IMR-90 (cell line): ENCODE data around the gene MDC1. TPM values are rescaled to one million over a fixed set of nuclear protein-coding genes. Genes with fewer than 3 reads are reported as not detected.

ENCODE experiments used
- ATAC-seq: fragments of 200-7000 bp; cut with Tn5 transposase; 2 replicates; pipeline ENCODE4 v1.9.1; 2020; ENCODE audit warnings: low read depth, mild to moderate bottlenecking, moderate library complexity
- BruUV-seq: library from RNA; stranded (reverse); fragments of 400-500 nt; replicated peaks from 2 replicates; lab custom pipeline; 2021; lab: Mats Ljungman, UMichigan
- CTCF ChIA-PET: fragments of 300-600 bp; formaldehyde crosslinking; extraction: SDS; loops from one replicate; lab custom pipeline; 2021; ENCODE audit warnings: antibody characterized with exemption; lab: Yijun Ruan, JAX
- POLR2A ChIA-PET: fragments of 300-600 bp; sonication (Branson Sonifier 250); formaldehyde crosslinking; loops from one replicate; lab custom pipeline; 2022; ENCODE audit warnings: antibody characterized with exemption; ENCODE audit not compliant: unreplicated experiment; lab: Charles Lee
- DNase-seq: peaks from one replicate; pipeline ENCODE4 v3.0.0; 2013
- H2AFZ ChIP-seq: replicated peaks from 2 replicates; pipeline ENCODE3; 2013; ENCODE audit warnings: low read length, mild to moderate bottlenecking; ENCODE audit not compliant: poor library complexity
- H2AK5ac ChIP-seq: 2 replicates; pipeline ENCODE4 v1.6.1; 2013; ENCODE audit warnings: low read depth, low read length, inconsistent platforms
- H2AK9ac ChIP-seq: replicated peaks from 2 replicates; pipeline ENCODE3; 2013; ENCODE audit warnings: mild to moderate bottlenecking, low read depth, low read length, moderate library complexity; ENCODE audit not compliant: poor library complexity
- H2BK120ac ChIP-seq: 2 replicates; pipeline ENCODE4 v1.6.1; 2013; ENCODE audit warnings: low read depth, low read length, inconsistent platforms
- H2BK15ac ChIP-seq: 3 replicates; pipeline ENCODE4 v1.6.1; 2013; ENCODE audit warnings: low read depth, low read length, inconsistent platforms
- H2BK20ac ChIP-seq: 2 replicates; pipeline ENCODE4 v1.6.1; 2013; ENCODE audit warnings: low read depth, mild to moderate bottlenecking, inconsistent platforms, low read length, moderate library complexity
- H2BK5ac ChIP-seq: 2 replicates; pipeline ENCODE4 v1.6.1; 2013; ENCODE audit warnings: mild to moderate bottlenecking, low read depth, low read length, inconsistent platforms; ENCODE audit not compliant: poor library complexity, severe bottlenecking
- H3K14ac ChIP-seq: replicated peaks from 2 replicates; pipeline ENCODE4 v1.6.1; 2013; ENCODE audit warnings: low read depth, low read length, inconsistent platforms
- H3K18ac ChIP-seq: 2 replicates; pipeline ENCODE4 v1.6.1; 2013; ENCODE audit warnings: low read depth, low read length, control low read depth
- H3K23ac ChIP-seq: 2 replicates; pipeline ENCODE4 v1.6.1; 2013; ENCODE audit warnings: low read depth, low read length, inconsistent platforms
- H3K27ac ChIP-seq: 2 replicates; pipeline ENCODE4 v1.5.1; 2013; ENCODE audit warnings: mild to moderate bottlenecking, control low read depth, low read length; ENCODE audit not compliant: insufficient read depth
- H3K27me3 ChIP-seq: 2 replicates; pipeline ENCODE4 v1.6.1; 2013; ENCODE audit warnings: low read length; ENCODE audit not compliant: control insufficient read depth, insufficient read depth
- H3K36me3 ChIP-seq: 2 replicates; pipeline ENCODE4 v1.6.1; 2013; ENCODE audit warnings: low read length, mixed read lengths; ENCODE audit not compliant: control insufficient read depth, insufficient read depth
- H3K4ac ChIP-seq: 2 replicates; pipeline ENCODE4 v1.6.1; 2013; ENCODE audit warnings: low read depth, low read length, inconsistent platforms
- H3K4me1 ChIP-seq: 2 replicates; pipeline ENCODE4 v1.6.1; 2013; ENCODE audit warnings: low read length, mixed read lengths; ENCODE audit not compliant: control insufficient read depth, insufficient read depth
- H3K4me2 ChIP-seq: 2 replicates; pipeline ENCODE4 v1.6.1; 2013; ENCODE audit warnings: low read depth, mild to moderate bottlenecking, control low read depth, low read length, moderate library complexity
- H3K4me3 ChIP-seq: 2 replicates; pipeline ENCODE4 v1.5.1; 2013; ENCODE audit warnings: low read depth, mild to moderate bottlenecking, control low read depth, low read length, moderate library complexity; ENCODE audit not compliant: insufficient read depth
- H3K56ac ChIP-seq: 2 replicates; pipeline ENCODE4 v1.6.1; 2013; ENCODE audit warnings: low read length, inconsistent platforms; ENCODE audit not compliant: insufficient read depth; ENCODE audit errors: extremely low read depth
- H3K79me1 ChIP-seq, 2 experiments: 2 replicates each; pipeline ENCODE4 v1.6.1; 2013; ENCODE audit warnings: low read length in 2 of 2, inconsistent platforms in 1 of 2, low read depth in 1 of 2
- H3K9ac ChIP-seq: 2 replicates; pipeline ENCODE4 v1.6.1; 2013; ENCODE audit warnings: low read depth, low read length, control low read depth
- H3K9me1 ChIP-seq: 2 replicates; pipeline ENCODE4 v1.6.1; 2013; ENCODE audit warnings: low read length, inconsistent platforms; ENCODE audit not compliant: insufficient read depth
- H3K9me3 ChIP-seq: 2 replicates; pipeline ENCODE4 v1.6.1; 2013; ENCODE audit warnings: low read length; ENCODE audit not compliant: control insufficient read depth, insufficient read depth
- H4K20me1 ChIP-seq: 2 replicates; pipeline ENCODE4 v1.6.1; 2013; ENCODE audit warnings: low read length, inconsistent platforms; ENCODE audit not compliant: insufficient read depth
- H4K5ac ChIP-seq: 2 replicates; pipeline ENCODE4 v1.6.1; 2013; ENCODE audit warnings: mild to moderate bottlenecking, low read depth, low read length, control low read depth
- H4K8ac ChIP-seq, 2 experiments: 2 replicates each; pipeline ENCODE4 v1.6.1; 2013; ENCODE audit warnings: low read depth in 2 of 2, low read length in 2 of 2, control low read depth in 1 of 2, inconsistent platforms in 1 of 2
- H4K91ac ChIP-seq: 2 replicates; pipeline ENCODE4 v1.6.1; 2013; ENCODE audit warnings: low read depth, low read length, inconsistent platforms; ENCODE audit not compliant: insufficient read depth
- CTCF ChIP-seq: conservative IDR thresholded peaks from 2 replicates; pipeline ENCODE4 v1.5.1; 2012; ENCODE audit warnings: mild to moderate bottlenecking, low read depth, low read length, improper control_type of control experiment
- MAZ ChIP-seq: IDR thresholded peaks from 2 replicates; pipeline ENCODE4 v1.6.1; 2012; ENCODE audit warnings: low read depth, mild to moderate bottlenecking, low read length, improper control_type of control experiment, moderate library complexity, borderline replicate concordance
- NFE2L2 ChIP-seq: fragments of 150-350 bp; IDR thresholded peaks from 2 replicates; pipeline ENCODE4 v1.6.1; 2016; ENCODE audit warnings: low read depth, mild to moderate bottlenecking, low read length
- POLR2A ChIP-seq: IDR thresholded peaks from 2 replicates; pipeline ENCODE4 v1.6.1; 2012; ENCODE audit warnings: mild to moderate bottlenecking, low read depth, low read length
- WGBS, 2 experiments: methylation state at CpG; one replicate each; pipeline versions ENCODE4 v1.1.5 to v1.1.7; 2013; ENCODE audit warnings: missing lambda C conversion rate in 2 of 2; ENCODE audit not compliant: insufficient read length in 1 of 2; ENCODE audit errors: extremely low coverage in 2 of 2; 5-methylcytosine and 5-hydroxymethylcytosine counted together
- dilution Hi-C: fragments of 300-500 bp; cut with HindIII; formaldehyde crosslinking; loops from one replicate; pipeline ENCODE4 v1.14.3; 2018; ENCODE audit warnings: low sequenced_read_pairs; ENCODE audit not compliant: unreplicated experiment
- in situ Hi-C: fragments of 300-500 bp; cut with MboI; formaldehyde crosslinking; loops from 3 replicates; pipeline ENCODE4 v1.14.3; 2019; ENCODE audit warnings: low sequenced_read_pairs, inconsistent platforms, mixed read lengths
- intact Hi-C: fragments of 100-400 bp; cut with micrococcal nuclease; formaldehyde crosslinking; loops from 2 replicates; pipeline ENCODE4 v1.10.0; 2022
- polyA plus RNA-seq, 3 experiments: library from polyadenylated mRNA; depleted of rRNA; stranded (reverse); fragments of >200 nt; gene quantifications; 2 replicates each; pipeline ENCODE4 v1.2.3, GENCODE V29; 2012; ENCODE audit warnings: low replicate concordance in 1 of 3
- total RNA-seq: library from RNA; depleted of rRNA; stranded (reverse); fragments of >200 nt; gene quantifications from 2 replicates; pipeline ENCODE4 v1.2.3, GENCODE V29; 2012

Gene MDC1
- total and polyA plus RNA-seq, 2 of the 4 experiments (the other 2 are of a cell fraction): 4.5 to 12.1 TPM

DNA sequence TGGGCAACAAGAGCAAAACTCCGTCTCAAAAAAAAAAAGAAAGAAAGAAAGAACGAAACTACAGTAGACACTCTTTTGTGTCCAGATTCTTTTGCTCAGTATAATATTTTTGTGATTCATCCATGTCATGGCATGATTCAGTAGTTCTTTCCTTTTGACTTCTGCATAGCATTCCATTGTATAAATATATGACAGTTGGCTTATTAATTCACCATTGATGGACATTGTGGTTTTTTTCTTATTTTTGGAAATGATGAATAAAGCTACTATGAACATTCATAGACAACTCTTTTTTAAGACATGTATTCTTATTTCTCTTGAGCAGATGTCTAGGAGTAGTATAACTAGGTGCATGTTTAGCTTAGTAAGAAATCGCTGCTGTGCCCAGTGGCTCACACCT is 37.5 kb upstream of the MDC1 start:
- Histone ChIP-seq H3K79me1 (peaks cover 5 to 34% of the 10 kb centered on the region in 2 experiments; a peak in 2 of 4 replicates), H3K9me1 (peaks cover 18% of the 10 kb centered on the region; the same call in 1 of the 2 replicates), H3K27ac (peak overlapping the region; percentile 20; the same call in 1 of the 2 replicates), H3K23ac (0 out of 2 replicates have a peak overlapping the region, but pooled peaks have one; percentile 65), H4K5ac (no peak overlapping the region), H4K20me1 (no peaks in the 10 kb centered on the region), H3K4ac (peak overlapping the region; percentile 74), H2BK15ac (0 out of 3 replicates have a peak overlapping the region, but pooled peaks have one; percentile 53), H3K9ac (no peak overlapping the region), H2BK20ac (peak overlapping the region; percentile 77; the same call in 1 of the 2 replicates), H3K14ac (peak overlapping the region; percentile 62; the same call in 1 of the 2 replicates), H3K27me3 (no peaks in the 10 kb centered on the region), H3K4me2 (no peak overlapping the region), H2BK120ac (peak overlapping the region; percentile 87), H3K4me3 (no peak overlapping the region), H3K9me3 (no peaks in the 10 kb centered on the region), H2AFZ (no peak overlapping the region), H2BK5ac (peak overlapping the region; percentile 41), H4K91ac (peak overlapping the region; percentile 57), H3K56ac (no peak overlapping the region), H4K8ac (peak overlapping the region in 1 of 2 experiments; percentile 36; a peak in 1 of 4 replicates), H3K18ac (peak overlapping the region; percentile 29; the same call in 1 of the 2 replicates), H2AK9ac (peak overlapping the region; percentile 56), H2AK5ac (peak overlapping the region; percentile 88), H3K36me3 (no peaks in the 10 kb centered on the region), H3K4me1 (peaks cover 22% of the 10 kb centered on the region)
- dilution Hi-C loops: no loop called here
- DNase-seq (peak; percentile 76), ATAC-seq (no peak)
- BruUV-seq: no TSS peak
- ChIA-PET CTCF (interaction anchor here (1.0 kb wide), 1 partner anchor 68 kb away, joined by 10 read pairs; no protein-coding TSS in a partner anchor), POLR2A (no interaction called here)
- TF ChIP-seq POLR2A (no peak), MAZ (no peak), CTCF (no peak), NFE2L2 (peak; percentile 46)
- in situ Hi-C loops: no loop called here
- intact Hi-C loops: no loop called here
- no CpG with 5 or more reads among the region's 3 CpGs for WGBS, 2 experiments
